Peyer's patch (tissue), 4 donors: ENCODE data around the gene SEPTIN6. TPM values are rescaled to one million over a fixed set of nuclear protein-coding genes. Genes with fewer than 3 reads are reported as not detected.

ENCODE experiments used
- DNase-seq, 3 donors: peaks; one replicate each; pipeline ENCODE4 v3.0.0-alpha.2; 2017 to 2019
- H3K27ac ChIP-seq, 4 donors: fragments of 200-600 bp; sonication (generic); one replicate each; pipeline ENCODE4 v1.5.1; 2016 to 2019
- H3K27me3 ChIP-seq, 2 donors: fragments of 200-600 bp; sonication (generic); one replicate each; pipeline ENCODE4 v1.5.1; 2019
- H3K36me3 ChIP-seq, 3 donors: fragments of 200-600 bp; sonication (generic); one replicate each; pipeline ENCODE4 v1.5.1; 2016 to 2019
- H3K4me1 ChIP-seq, 4 donors: fragments of 200-600 bp; sonication (generic); one replicate each; pipeline ENCODE4 v1.5.1; 2016 to 2019
- H3K4me3 ChIP-seq, 4 donors: fragments of 200-600 bp; sonication (generic); 1 replicate in 3 of 4; 2 replicates in 1 of 4; pipeline ENCODE4 v1.5.1; 2016 to 2019; ENCODE audit warnings: mild to moderate bottlenecking in 1 of 4
- H3K9me3 ChIP-seq, 4 donors: fragments of 200-600 bp; sonication (generic); one replicate each; pipeline ENCODE4 v1.5.1; 2016 to 2019; ENCODE audit warnings: mild to moderate bottlenecking in 1 of 4
- CTCF ChIP-seq, 6 experiments: fragments of 450-650 bp in 4 of 6; fragments of 200-600 bp in 2 of 6; sonication (generic) in 1 of 6; IDR thresholded peaks; one replicate each; pipeline ENCODE4 v1.5.1; 2017 to 2019; ENCODE audit warnings: antibody characterized with exemption in 6 of 6, mild to moderate bottlenecking in 3 of 6, moderate library complexity in 1 of 6
- POLR2A ChIP-seq, 2 donors: fragments of 450-650 bp; IDR thresholded peaks; one replicate each; pipeline ENCODE4 v1.5.1; 2017; ENCODE audit warnings: antibody characterized with exemption in 2 of 2, mild to moderate bottlenecking in 2 of 2, moderate library complexity in 2 of 2
- total RNA-seq, 4 donors: library from RNA; depleted of rRNA; stranded (reverse); fragments of >200 nt; gene quantifications; one replicate each; pipeline ENCODE4 v1.1.0, GENCODE V29; 2016

SEPTIN6 gene
- total RNA-seq, 4 donors from 2014 or later: 4.9 to 116 (median 15.5) TPM

- no peak for TF ChIP-seq POLR2A (IDR thresholded peaks at IDR 0.05)
- Histone ChIP-seq H3K27me3 (no peaks in the 10 kb centered on the region), H3K9me3 (no peaks in the 10 kb centered on the region), H3K27ac (peak overlapping the region in 1 of 4 donors; percentile 5), H3K4me3 (no peak overlapping the region), H3K4me1 (no peaks in the 10 kb centered on the region), H3K36me3 (no peaks in the 10 kb centered on the region)
- no peak for DNase-seq
These were observed 37.8 kb downstream of the SEPTIN6 start for GRCh38 chrX:119655125-119655524.

GRCh38 chrX:119654112-119654531 is 38.8 kb downstream of the SEPTIN6 start:
- Histone ChIP-seq H3K4me3 (no peak overlapping the region), H3K27ac (no peak overlapping the region), H3K36me3 (no peaks in the 10 kb centered on the region), H3K9me3 (no peaks in the 10 kb centered on the region), H3K4me1 (no peaks in the 10 kb centered on the region), H3K27me3 (no peaks in the 10 kb centered on the region)
- TF ChIP-seq CTCF (IDR thresholded peaks at IDR 0.05) (no peak), POLR2A (IDR thresholded peaks at IDR 0.05) (no peak)
- no peak for DNase-seq

GRCh38 chrX:119648421-119648775 is 44.6 kb downstream of the SEPTIN6 start:
- no peak for DNase-seq
- Histone ChIP-seq H3K4me1 (no peaks in the 10 kb centered on the region), H3K9me3 (no peaks in the 10 kb centered on the region), H3K4me3 (no peak overlapping the region), H3K36me3 (no peaks in the 10 kb centered on the region), H3K27ac (peak overlapping the region in 1 of 4 donors; percentile 57), H3K27me3 (no peaks in the 10 kb centered on the region)
- TF ChIP-seq POLR2A (IDR thresholded peaks at IDR 0.05): no peak
- no peak for TF ChIP-seq CTCF (IDR thresholded peaks at IDR 0.05)

DNA sequence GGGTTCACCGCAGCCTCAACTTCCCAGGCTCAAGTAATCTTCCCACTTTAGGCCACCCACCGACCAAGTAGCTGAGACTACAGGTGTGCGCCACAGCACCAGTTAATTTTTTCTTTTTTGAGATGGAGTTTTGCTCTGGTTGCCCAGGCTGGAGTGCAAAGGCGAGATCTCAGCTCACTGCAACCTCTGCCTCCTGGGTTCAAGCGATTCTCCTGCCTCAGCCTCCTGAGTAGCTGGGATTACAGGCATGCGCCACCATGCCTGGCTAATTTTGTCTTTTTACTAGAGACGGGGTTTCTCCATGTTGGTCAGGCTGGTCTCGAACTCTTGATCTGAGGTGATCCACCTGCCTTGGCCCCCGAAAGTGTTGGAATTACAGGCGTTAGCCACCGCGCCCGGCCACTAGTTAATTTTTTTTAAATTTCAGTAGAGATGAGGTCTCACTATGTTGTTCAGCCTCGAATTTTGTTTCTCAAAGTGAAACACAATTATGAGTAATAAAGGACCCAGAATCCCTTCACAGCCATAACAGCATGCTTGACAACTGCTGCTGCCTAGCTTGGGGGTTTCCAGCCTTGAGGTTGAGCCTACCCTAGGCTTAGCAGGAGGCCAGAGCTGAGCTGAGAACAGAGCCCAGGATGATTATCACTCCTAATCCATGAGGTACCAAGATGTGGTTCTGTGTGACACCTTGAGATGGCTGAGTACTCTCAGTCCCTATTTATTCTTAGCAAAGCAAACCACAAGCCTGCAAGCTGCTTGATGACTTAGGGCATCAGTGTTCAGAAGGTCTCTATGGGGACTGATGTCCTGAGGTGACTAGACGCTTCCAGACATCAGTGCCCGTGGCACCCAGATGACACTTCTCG is 45.2 kb downstream of the SEPTIN6 start:
- no peaks in the 10 kb centered on the region for H3K4me1 ChIP-seq
- peak in 1 of 3 donors; percentile 51 for DNase-seq
- H3K4me3 ChIP-seq: no peak overlapping the region
- no peaks in the 10 kb centered on the region for H3K27me3 ChIP-seq
- H3K36me3 ChIP-seq: no peaks in the 10 kb centered on the region
- no peaks in the 10 kb centered on the region for H3K9me3 ChIP-seq
- TF ChIP-seq POLR2A (IDR thresholded peaks at IDR 0.05) (no peak), CTCF (IDR thresholded peaks at IDR 0.05) (no peak)
- H3K27ac ChIP-seq: peak overlapping the region in 1 of 4 donors; percentile 57

DNA sequence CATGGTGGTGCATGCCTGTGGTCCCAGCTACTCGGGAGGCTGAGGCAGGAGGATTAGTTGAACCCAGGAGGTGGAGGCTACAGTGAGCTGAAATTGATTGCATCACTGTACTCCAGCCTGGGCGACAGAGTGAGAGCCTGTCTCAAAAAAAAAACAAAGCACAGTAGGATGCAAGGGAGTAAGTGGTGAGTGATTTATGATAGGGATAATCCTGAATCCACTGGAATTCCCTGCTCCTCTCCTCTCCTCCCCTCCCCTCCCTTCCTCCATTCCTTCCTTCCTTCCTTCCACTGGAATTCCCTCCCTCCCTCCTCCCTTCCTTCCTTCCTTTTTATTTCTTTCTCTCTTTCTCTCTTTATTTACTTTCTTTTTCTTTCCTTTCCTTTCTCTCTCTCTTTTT is 45.9 kb downstream of the SEPTIN6 start:
- Histone ChIP-seq H3K36me3 (no peaks in the 10 kb centered on the region), H3K27me3 (no peaks in the 10 kb centered on the region), H3K9me3 (no peaks in the 10 kb centered on the region), H3K27ac (no peak overlapping the region), H3K4me1 (no peaks in the 10 kb centered on the region), H3K4me3 (no peak overlapping the region)
- TF ChIP-seq POLR2A (IDR thresholded peaks at IDR 0.05): no peak
- no peak for TF ChIP-seq CTCF (IDR thresholded peaks at IDR 0.05)
- DNase-seq: no peak

GRCh38 chrX:119646515-119646914 is 46.5 kb downstream of the SEPTIN6 start:
- no peak for DNase-seq
- no peak for TF ChIP-seq POLR2A (IDR thresholded peaks at IDR 0.05)
- no peak for TF ChIP-seq CTCF (IDR thresholded peaks at IDR 0.05)

More at GRCh38 chrX:119646515-119646914, 46.5 kb downstream of the SEPTIN6 start:
- H3K36me3 ChIP-seq: no peaks in the 10 kb centered on the region
- H3K9me3 ChIP-seq: no peaks in the 10 kb centered on the region
- no peaks in the 10 kb centered on the region for H3K27me3 ChIP-seq
- no peaks in the 10 kb centered on the region for H3K4me1 ChIP-seq
- H3K4me3 ChIP-seq: no peak overlapping the region
- no peak overlapping the region for H3K27ac ChIP-seq
